Activated naive CD4-positive, alpha-beta T cell treated with anti-CD3 and anti-CD28 coated beads, Interleukin-2, amount 50 U/mL, for 72 hours (primary cell): ENCODE results near the gene DISP3. TPM values are rescaled to one million over a fixed set of nuclear protein-coding genes. Genes with fewer than 3 reads are reported as not detected.

Experiments used
- ATAC-seq, 2 donors: fragments of 150-1000 bp; cut with Tn5 transposase; 2 replicates each; pipeline ENCODE4 v1.10.0; 2021; ENCODE audit warnings: mild to moderate bottlenecking in 2 of 2, moderate library complexity in 2 of 2
- DNase-seq, 2 donors: peaks; one replicate each; pipeline ENCODE4 v3.0.0; 2021 to 2022; ENCODE audit warnings: low spot score in 2 of 2
- H3K27ac Mint-ChIP-seq, 2 donors: one replicate each; pipeline ENCODE4 v1.8.0; 2022; ENCODE audit warnings: mild to moderate bottlenecking in 2 of 2, mixed read lengths in 2 of 2
- H3K36me3 Mint-ChIP-seq, 2 donors: one replicate each; pipeline ENCODE4 v1.8.0; 2022; ENCODE audit warnings: mixed read lengths in 2 of 2
- H3K9me3 Mint-ChIP-seq, 2 donors: one replicate each; pipeline ENCODE4 v1.8.0; 2022; ENCODE audit warnings: mixed read lengths in 2 of 2
- total RNA-seq, 2 donors: library from RNA; stranded (reverse); gene quantifications; one replicate each; pipeline ENCODE4 v1.2.3, GENCODE V29; 2022

The DISP3 gene
- total RNA-seq, 2 donors from 2014 or later, result 0.80 to 0.82 TPM

DNA sequence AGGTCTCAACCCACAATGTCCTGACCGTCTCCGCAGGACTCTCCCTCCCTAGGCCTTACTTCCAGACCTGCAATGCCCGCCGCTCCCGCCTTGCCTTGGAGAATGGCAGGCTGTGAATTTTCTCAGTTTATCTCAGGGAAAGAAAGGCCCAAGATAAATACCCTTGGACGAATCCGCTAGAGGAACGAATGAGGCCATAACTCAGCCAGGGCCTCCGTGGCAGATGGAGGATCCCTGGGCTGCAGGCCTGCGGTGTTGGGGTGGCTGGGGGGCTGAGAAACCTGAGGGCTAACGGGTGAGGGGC lies 29.9 kb upstream of the DISP3 start:
- Mint-ChIP-seq H3K36me3 (no peaks in the 10 kb centered on the region), H3K27ac (no peak overlapping the region), H3K9me3 (no peaks in the 10 kb centered on the region)
- ATAC-seq (no peak), DNase-seq (no peak)

DNA sequence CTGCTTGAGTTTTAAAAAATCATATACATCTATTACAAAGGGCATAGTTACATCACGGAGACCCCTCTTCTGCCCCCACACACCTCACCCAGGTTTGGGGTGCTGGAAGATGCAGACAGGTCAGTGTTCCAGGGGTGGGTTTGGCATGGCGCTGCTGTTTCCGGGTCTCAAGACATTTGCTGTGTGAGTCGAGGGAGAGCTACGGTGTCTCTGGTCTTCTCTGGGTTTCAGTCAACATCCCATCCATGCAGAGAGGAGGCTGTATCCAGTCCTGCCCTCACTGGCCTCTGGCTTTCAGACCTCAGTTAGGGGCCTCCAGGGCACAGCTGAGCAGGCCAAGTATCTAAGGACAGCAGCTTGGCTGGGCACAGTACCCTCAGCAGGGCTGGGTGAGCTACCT lies 28.6 kb upstream of the DISP3 start:
- ATAC-seq (no peak), DNase-seq (no peak)
- H3K27ac Mint-ChIP-seq, result no peak overlapping the region
- no peaks in the 10 kb centered on the region for H3K36me3 Mint-ChIP-seq
- no peaks in the 10 kb centered on the region for H3K9me3 Mint-ChIP-seq

DNA sequence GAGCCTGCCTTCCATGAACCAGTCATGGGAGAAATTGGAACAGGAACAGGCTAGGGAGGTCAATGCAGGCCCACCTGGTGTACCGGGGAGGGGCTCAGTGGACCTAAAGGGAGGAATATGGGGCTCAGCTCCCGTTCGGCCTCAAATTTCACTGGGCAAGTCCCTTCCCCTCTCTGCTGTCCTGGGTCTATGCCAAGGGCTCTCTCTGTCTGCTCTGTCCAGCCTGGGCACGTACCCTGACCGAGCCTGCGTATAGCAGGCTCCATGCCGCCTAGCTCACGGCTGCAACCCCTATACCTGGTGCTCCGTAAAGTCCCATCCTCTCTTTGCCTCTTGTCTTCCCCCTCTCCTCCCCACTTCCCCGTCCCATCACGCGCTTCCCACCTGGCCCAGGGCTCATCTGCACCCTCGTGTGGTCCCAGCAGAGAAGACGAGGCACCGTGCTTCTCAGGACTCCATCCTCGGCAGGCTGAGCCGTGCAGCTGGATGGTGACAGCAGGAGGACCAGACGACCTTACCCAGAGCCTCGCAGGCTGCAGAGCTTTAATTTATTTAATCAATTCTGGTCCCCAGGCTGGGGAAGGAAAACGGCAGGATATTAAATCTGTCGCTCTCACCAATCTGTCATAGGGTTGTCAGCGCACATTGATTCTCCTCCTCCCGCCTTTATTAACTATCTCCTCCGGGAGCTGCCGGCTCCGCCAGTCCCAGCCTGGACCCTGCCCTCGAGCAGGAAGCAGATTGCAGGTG lies 25.0 kb upstream of the DISP3 start:
- ATAC-seq (no peak), DNase-seq (no peak)
- no peaks in the 10 kb centered on the region for H3K36me3 Mint-ChIP-seq
- H3K27ac Mint-ChIP-seq, result no peak overlapping the region
- no peaks in the 10 kb centered on the region for H3K9me3 Mint-ChIP-seq

DNA sequence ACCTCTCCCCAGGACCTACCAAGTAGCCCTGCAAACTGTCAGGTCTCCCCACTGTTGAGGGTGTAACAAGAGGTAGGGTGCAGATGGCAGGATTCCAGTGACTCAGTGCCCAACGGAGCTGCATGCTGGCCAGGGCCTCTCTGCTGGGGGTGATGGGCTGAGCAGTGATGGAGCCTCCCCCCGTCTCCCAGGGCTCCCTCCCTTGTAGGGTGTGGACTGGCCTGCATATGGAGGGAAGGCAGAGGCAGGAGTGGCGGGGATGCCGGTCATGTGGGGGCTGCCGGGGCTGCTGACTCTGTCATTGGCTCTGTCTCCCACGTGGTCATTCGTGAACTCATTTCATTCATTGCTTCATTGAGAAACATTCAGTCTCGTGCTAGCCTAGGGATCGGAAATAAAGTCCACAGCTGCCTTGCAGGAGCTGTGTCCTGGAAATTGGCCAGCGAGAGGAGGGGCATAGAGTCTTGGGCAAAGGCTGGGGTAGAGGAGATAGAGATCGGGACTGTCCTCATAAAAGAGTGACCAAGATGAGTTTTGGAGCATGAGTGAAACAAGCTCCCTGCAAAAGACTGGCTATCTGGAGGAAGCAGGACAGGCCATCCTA lies 22.9 kb upstream of the DISP3 start:
- ATAC-seq, result no peak
- no peak for DNase-seq
- H3K27ac Mint-ChIP-seq, result no peak overlapping the region
- H3K36me3 Mint-ChIP-seq, result no peaks in the 10 kb centered on the region
- H3K9me3 Mint-ChIP-seq, result no peaks in the 10 kb centered on the region

DNA sequence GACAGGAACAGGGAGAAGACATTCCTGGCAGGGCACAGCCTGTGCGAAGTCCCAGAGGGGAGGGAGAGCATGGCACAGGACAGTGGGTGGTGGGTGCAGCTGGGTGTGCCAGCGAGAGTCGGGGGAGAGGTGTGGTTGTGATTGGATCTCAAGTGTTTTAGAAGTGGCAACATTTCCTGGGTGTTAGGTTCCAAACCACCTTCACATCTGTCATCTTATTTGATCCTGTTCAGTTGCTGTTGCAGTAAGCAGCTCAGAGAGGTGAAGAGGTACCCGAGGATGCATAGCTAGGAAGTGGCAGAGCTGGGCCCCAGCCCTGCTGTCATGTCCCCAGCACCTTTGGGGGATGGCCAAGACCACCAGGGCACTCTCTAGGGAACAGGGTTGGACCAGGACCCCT lies 22.0 kb upstream of the DISP3 start:
- ATAC-seq (no peak), DNase-seq (no peak)
- H3K36me3 Mint-ChIP-seq, result no peaks in the 10 kb centered on the region
- no peak overlapping the region for H3K27ac Mint-ChIP-seq
- H3K9me3 Mint-ChIP-seq, result no peaks in the 10 kb centered on the region

DNA sequence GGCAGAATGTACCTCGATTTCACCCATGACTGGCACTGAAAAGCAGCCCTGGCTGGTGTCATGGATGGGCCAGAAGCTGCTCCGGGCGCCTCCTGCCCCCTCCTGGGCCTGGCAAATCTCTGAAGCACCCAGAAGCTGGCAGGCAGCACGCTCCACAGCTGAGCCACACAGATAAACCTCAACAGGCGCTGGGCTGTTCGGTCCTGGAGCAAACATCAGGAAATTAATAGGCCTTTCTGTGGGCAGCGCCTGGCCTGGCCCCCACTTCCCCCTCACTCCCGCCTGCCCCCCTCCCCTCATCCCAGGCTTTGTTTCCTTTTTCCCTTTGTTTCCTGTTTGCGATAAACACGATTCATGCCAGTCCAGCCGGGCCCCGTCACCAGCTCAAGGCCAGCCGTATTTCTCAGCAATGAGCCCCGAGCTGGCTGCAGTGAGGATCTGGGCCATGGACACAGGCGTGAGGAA lies 20.1 kb upstream of the DISP3 start:
- no peaks in the 10 kb centered on the region for H3K9me3 Mint-ChIP-seq
- DNase-seq, result no peak
- no peak overlapping the region for H3K27ac Mint-ChIP-seq
- no peak for ATAC-seq
- H3K36me3 Mint-ChIP-seq, result no peaks in the 10 kb centered on the region

DNA sequence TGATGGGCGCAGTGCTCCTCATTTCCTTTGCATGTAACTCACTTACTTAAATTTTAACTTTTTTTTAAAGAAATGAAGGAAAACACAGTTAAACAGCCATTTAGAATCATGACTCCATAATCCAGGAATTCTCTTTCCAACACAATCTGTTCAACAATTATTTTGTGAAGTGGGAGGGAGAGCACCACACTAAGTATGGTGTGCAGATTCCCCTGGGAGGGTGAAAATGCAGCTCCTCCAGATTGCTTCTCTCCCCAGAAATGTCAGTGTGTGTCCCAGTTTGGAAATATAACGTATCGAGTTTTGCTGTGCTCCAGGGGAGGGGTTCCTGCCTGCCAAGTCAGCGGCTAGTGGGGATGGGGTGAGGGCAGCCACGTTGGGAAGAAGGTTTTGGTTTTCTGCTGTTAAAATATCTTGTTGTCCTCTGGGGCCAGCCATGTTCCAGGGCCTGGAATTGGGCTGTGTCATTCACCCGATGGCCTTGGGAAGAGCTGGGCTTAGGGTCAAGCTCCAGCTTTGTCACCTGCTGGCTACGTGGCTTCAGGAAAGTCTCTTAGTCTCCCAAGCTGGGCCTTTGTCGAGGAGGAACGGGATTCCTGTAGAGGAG lies 17.3 kb upstream of the DISP3 start:
- DNase-seq (no peak), ATAC-seq (no peak)
- Mint-ChIP-seq H3K27ac (no peak overlapping the region), H3K9me3 (no peaks in the 10 kb centered on the region), H3K36me3 (no peaks in the 10 kb centered on the region)

DNA sequence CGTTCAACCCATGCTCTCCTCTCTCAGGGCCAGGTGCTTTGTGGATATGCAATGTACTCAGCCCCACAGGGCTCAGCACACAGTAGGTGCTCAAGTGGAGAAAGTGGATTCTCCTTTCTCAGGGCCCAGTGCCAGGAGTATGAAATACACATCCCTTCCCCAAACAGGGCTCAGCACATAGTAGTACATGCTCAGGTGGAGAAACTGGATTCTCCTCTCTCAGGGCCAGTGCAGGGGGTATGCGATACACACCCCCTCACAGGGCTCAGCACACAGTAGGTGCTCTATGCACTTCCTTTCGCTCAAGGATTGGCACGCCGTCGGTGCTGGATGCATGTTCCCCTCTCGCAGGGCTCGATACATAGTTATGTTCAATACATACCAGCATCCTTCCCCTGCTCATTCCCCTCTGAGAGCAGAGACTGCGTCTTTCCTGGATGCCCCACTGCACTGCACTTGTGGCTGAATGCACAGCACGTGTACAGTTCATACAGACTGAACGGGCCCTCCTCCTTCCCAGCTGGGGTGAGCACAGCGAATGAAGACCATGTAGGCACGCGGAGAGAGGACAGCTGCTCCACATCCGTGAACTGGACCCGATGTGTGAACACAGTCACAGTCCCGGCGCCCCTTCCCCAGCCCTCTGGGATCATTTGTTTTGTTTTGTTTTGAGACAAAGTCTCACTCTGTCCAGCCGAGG lies 16.6 kb upstream of the DISP3 start:
- no peaks in the 10 kb centered on the region for H3K36me3 Mint-ChIP-seq
- no peak for ATAC-seq
- no peak for DNase-seq
- H3K27ac Mint-ChIP-seq, result no peak overlapping the region
- no peaks in the 10 kb centered on the region for H3K9me3 Mint-ChIP-seq

DNA sequence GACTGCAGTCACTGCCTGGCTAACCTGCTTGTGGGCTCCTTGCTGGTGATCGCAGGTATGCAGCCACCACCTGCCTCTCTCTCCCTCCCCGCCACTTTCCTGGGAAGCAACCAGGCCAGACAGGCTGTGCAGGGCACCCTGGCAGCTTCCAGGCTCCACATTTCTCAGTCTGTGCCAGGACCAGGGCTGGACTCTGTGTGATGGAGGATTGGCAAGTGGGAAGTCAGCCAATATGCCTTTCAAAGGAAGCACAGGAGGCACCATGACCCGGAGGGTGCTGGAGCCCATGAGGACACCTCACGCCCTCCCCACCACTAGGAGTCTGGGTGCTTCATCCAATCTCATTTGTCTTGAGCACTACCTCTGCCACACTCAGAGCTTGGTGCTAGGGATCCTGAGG lies 15.8 kb upstream of the DISP3 start:
- Mint-ChIP-seq H3K9me3 (no peaks in the 10 kb centered on the region), H3K36me3 (no peaks in the 10 kb centered on the region), H3K27ac (no peak overlapping the region)
- ATAC-seq (no peak), DNase-seq (no peak)

DNA sequence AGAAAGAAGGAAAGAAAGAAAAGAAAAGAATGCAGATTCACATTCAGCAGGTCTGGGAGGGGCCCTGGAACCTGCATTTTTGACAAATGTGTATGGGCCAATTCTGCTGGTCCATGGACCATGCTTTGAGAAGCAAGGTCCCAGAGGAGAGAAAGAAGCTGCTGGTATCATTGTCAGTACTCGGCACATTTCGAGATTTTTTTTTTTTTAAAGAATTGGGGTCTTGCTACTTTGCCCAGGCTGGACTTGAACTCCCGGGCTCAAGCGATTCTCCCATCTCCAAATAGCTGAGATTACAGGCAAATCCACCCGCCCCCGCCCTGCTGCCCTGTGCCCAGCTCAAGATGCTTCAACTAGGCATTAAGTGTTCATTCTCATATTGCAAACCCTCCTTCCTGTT lies 13.6 kb upstream of the DISP3 start:
- Mint-ChIP-seq H3K36me3 (no peaks in the 10 kb centered on the region), H3K27ac (no peak overlapping the region), H3K9me3 (no peaks in the 10 kb centered on the region)
- ATAC-seq, result no peak
- no peak for DNase-seq

DNA sequence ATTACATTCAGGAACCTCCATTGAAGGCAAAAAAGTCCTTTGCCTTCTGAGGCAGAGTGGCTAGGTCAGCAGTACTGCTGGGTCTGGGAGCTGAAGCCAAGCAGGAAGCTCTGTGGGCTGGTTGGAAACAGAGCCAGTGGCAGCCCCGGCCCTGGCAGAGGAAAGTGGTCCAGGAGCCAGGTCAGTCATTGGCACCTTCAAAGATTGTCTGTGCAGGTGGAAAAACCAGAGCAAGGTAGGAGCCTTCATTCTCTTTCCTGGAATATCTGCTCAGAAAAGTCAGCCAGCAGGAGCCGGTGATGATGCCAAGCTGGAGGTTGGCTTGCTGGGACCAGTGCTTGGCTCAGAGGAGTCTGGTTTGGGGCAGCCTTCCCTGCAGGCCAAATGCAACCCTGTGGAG lies 12.5 kb upstream of the DISP3 start:
- Mint-ChIP-seq H3K36me3 (no peaks in the 10 kb centered on the region), H3K9me3 (no peaks in the 10 kb centered on the region), H3K27ac (no peak overlapping the region)
- ATAC-seq (no peak), DNase-seq (no peak)

DNA sequence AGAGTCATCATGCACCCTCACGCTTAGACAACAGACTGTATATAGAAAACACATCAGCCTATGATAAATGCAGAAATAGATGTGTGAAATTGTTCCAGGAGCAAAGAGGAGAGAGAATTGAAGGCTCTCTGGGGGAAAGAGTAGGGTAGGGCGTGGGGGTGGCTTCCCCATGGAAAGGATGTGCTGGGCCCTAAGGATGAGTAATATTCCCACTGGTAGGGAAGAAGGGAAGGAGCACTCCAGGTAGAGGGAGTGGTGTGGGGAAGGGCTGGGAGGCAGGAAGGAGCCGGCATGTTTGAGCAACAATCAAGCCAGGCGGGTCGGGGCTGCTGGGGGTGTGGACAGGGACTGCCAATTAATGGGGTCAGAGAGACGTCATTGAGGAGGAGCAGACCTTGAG lies 10.1 kb upstream of the DISP3 start:
- DNase-seq, result no peak
- ATAC-seq, result no peak
- Mint-ChIP-seq H3K27ac (no peak overlapping the region), H3K36me3 (no peaks in the 10 kb centered on the region), H3K9me3 (no peaks in the 10 kb centered on the region)

DNA sequence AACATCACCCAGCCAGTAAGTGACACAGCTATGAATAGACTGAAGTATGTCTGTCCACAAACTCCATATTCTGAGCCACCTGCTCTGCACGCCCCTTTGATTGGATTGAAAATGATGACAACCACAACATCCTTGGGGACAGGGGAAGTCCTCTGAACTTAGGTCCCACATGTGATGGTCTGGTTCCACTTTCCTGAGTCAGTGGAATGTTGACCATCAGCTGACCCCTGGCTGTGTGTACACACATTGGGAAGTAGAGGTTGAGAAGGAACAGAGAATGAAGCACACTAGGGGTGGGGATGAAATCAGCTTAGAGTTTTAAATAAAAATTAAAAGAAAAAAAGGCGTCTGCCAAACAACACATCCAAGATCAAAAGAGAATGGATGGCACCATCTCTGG lies 8.0 kb upstream of the DISP3 start:
- no peak for DNase-seq
- H3K27ac Mint-ChIP-seq, result no peak overlapping the region
- no peak for ATAC-seq
- no peaks in the 10 kb centered on the region for H3K9me3 Mint-ChIP-seq
- no peaks in the 10 kb centered on the region for H3K36me3 Mint-ChIP-seq

DNA sequence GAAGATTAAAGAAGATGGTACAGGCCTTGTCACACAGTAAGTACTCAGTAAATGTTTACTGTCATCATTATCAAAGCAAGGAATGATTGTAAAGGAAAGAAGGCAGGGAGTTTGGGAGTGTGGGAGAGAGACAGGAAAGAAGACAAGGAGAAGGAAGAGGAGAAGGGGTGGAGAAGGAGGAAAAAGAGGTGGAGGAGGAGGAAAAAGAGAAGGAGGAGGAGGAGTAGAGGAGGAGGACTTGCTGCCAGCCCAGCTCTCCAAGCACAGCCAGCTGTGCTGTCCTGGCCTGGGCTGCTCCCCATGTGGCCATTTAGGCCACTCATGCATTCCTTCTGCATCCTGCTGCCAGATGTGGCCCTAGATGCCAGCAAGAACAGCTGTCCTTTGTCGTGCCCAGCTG lies 7.5 kb upstream of the DISP3 start:
- Mint-ChIP-seq H3K27ac (no peak overlapping the region), H3K36me3 (no peaks in the 10 kb centered on the region), H3K9me3 (no peaks in the 10 kb centered on the region)
- ATAC-seq, result no peak
- DNase-seq, result no peak

DNA sequence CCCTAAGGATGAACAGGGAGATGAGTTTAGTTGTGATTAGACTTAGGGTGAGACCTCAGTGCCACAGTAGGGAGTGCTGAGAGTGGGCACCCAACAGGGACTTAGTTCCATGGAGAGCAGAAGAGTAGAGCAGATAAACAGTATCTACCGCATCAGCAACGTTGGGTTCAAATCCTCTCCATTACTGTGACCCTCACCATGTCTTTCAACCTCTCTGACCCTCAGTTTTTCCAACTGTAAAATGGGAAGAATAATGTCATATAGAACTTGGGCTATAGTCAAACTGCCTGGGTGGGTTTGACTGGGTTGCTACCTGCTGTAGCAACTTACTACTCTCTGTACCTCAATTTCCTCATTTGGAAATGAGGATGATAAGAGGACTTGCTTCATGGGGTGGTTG lies 6.7 kb upstream of the DISP3 start:
- no peak overlapping the region for H3K27ac Mint-ChIP-seq
- no peak for DNase-seq
- H3K36me3 Mint-ChIP-seq, result no peaks in the 10 kb centered on the region
- no peaks in the 10 kb centered on the region for H3K9me3 Mint-ChIP-seq
- no peak for ATAC-seq

DNA sequence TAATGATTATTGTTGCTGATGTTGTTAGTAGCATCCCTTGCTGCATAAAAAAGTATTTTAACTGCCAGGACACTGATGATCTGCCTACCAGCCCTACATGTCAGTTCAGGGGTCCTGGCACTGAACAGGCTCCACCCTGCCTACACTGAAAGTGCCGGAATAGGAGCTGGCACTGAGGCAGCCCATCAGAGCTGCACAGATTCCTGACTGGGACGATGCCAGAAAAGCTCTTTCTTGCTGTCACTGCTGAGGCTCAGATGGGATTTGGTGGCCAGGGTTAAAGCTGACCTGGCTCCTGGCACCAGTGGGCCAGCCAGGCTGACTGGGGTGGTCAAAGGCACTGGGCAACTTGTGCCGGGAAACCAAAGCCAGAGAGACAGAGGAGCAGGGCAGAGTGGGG lies 6.2 kb upstream of the DISP3 start:
- Mint-ChIP-seq H3K27ac (no peak overlapping the region), H3K9me3 (no peaks in the 10 kb centered on the region), H3K36me3 (no peaks in the 10 kb centered on the region)
- ATAC-seq, result no peak
- no peak for DNase-seq

DNA sequence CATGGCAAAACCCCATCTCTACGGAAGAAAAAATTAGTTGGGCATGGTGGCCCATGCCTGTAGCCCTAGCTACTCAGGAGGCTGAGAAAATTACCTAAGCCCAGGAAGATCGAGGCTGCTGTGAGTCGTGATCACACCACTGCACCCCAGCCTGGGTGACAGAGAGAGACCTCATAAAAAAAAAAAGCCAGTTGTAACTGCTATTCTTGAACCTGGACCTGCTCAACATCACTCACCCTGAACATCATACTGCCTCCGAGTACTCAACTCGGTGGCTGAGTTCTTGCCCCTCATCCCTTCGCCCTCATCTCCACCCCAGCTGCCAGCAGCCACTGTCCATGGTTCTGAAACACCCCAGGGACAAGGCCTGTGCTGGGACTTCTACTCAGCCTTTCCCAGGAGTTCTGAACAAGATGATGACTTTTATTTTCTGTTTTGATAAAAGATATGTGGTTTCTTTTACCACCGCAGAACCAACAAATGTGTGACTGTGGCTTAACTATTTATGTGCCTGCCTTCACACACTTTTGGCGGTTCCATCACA lies 5.4 kb upstream of the DISP3 start:
- H3K27ac Mint-ChIP-seq, result no peak overlapping the region
- ATAC-seq (no peak), DNase-seq (peak in 1 of 2 donors; percentile 24)
- no peaks in the 10 kb centered on the region for H3K36me3 Mint-ChIP-seq
- H3K9me3 Mint-ChIP-seq, result no peaks in the 10 kb centered on the region
